T-helper 2 cell treated with Interferon-gamma antibody and Interleukin-4, amounts not matched to agents 100 ng/mL and 5 ng/mL, for 36 hours (primary cell): ENCODE results near the gene VILL. TPM values are rescaled to one million over a fixed set of nuclear protein-coding genes. Genes with fewer than 3 reads are reported as not detected.

ENCODE experiments used
- intact Hi-C: fragments of 100-400 bp; cut with micrococcal nuclease; formaldehyde crosslinking; loops from one replicate; pipeline ENCODE4 v1.15.1; 2023
- total RNA-seq: library from RNA; stranded (reverse); gene quantifications from 2 replicates; pipeline ENCODE4 v1.2.3, GENCODE V29; 2022

The VILL gene
- total RNA-seq, 1 donor from 2014 or later = 20.2 TPM

DNA sequence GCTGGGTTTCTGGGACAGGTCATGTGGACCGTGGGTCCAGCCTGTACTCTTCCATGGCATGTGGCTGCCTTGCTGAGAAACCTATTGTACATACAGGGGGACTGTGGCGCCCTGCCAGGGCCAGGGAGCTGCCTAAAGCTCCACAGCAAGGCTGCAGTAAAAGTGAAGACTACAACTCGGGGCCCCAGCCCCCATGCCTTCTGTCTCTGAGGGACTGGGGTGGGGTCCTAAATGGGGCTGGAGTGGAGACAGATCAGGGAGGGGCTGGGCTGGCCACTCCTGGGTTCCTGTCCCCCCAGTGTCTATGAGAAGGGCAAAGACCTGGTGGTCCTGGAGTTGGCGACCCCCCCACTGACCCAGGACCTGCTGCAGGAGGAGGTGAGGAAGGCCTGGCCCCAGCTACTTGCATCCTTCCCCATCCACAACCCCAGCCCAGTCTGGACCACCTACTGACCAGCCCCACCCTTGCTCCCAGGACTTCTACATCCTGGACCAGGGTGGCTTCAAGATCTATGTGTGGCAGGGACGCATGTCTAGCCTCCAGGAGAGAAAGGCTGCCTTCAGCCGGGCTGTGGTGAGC is 7.3 kb downstream of the VILL start:
- intact Hi-C loops = no loop called here

DNA sequence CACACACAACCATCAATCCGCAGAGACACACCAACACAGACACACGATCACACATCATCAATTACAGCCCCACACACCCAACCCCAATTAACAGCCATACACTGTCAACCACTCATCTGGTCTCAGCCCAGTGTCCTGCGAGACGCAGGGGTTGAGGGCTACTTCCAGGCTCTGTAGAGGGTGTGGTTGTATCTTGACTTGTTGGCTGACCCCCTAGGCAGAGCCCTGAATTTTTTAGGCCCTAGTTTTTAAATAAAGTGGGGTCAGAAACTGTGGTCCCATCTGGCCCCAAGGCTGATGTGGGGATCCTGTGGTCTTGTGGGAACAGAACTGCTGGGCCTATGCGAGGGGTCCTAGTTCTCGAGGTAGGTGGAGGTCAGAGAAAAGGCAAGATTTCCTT is 9.2 kb downstream of the VILL start:
- intact Hi-C loops = no loop called here

DNA sequence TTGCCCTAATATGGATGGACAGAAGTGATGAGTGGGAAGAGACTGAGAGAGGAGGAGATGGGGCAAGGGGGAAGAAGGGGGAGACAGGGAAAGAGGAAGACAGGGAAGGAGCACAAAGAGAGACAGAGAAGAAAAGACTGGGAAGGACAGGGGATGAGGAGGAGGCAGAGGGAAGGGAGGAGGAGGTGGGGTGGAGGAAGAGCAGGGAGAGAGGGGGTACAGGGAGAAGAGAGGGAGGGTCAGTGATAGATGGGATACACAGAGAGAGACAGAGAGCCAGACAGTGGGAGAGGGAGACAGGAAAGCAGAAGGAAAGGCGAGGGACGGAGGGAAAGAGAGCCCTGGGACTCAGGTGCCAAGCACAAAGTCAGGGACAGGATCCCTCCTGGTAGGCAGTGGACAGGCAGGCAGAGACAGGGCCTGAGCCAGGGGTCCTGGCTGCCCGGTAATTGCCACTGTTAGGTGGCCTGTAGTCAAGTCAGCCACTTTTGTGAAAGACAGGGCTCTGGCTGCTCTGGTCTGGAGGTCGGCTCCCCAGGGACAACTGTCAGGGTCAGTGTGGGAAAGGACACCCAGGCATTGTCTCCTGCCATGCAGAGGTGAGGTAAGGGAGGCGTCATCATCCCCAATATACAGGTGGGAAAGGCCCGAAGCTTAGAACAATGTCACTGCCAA is 9.8 kb downstream of the VILL start:
- intact Hi-C loops = no loop called here

DNA sequence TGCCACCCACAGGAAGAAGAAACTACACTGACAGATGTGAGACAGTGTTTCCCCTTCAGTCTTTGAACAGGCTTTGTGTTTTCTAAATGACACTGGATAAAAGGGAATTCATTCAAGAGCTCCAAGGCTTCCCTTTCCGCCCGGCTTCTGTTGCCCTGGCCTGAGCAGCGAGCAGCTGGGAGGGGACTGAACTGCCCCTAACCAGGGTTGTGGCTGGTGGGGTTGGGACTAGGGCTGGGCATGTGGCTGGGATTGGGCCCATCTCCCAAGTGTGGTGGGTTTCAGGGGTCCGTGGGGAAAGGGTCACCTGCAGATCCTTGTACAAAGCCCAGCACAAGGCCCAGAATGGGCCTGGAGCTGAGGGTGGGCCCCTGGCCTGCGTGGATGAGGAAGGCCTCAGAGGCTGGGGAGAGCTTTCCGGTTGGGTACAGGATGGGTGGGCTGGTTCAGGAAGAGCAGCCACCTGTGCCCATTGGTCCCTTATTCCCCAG is 10.4 kb downstream of the VILL start:
- intact Hi-C loops = no loop called here

DNA sequence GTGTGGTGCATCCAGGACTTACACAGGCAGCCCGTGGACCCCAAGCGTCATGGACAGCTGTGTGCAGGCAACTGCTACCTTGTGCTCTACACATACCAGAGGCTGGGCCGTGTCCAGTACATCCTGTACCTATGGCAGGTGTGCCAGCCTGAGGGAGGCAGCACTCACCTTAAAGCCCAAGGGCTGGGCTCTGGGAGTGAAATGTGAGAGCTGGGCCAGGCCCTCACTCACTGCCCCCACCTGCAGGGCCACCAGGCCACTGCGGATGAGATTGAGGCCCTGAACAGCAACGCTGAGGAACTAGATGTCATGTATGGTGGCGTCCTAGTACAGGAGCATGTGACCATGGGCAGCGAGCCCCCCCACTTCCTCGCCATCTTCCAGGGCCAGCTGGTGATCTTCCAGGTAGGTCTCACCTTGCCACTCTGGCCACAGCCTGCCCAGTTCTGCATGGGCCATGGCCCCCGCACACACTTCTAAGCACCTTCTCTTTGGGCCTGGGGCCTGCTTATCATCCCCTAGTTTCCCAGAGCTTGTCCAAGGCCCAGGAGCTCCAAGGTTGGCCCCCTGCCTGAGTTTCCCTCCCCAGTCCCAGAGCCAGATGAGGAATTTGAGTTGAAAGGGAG is 11.0 kb downstream of the VILL start:
- intact Hi-C loops = no loop called here

DNA sequence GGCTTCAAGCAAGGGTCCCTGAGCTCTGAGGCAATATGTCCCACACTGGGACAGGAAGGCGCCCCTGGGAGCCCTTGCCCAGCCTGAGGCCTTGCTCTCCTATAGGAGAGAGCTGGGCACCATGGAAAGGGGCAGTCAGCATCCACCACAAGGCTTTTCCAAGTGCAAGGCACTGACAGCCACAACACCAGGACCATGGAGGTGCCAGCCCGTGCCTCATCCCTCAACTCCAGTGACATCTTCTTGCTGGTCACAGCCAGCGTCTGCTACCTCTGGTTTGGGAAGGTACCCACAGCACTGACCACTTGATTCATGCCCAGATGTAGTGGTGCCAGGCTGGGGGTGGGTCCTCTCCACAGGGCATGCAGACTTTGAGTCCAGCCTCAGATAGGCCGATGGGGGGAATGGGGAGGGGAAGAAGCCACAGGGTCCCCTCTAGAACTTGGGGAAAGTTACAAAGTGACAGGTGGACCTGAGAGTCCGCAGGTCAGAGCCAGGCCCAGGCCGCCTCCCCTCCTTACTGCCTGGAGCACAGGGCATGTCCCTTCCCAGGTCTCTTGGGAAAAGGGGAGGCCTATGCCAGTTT is 11.8 kb downstream of the VILL start:
- intact Hi-C loops = no loop called here

DNA sequence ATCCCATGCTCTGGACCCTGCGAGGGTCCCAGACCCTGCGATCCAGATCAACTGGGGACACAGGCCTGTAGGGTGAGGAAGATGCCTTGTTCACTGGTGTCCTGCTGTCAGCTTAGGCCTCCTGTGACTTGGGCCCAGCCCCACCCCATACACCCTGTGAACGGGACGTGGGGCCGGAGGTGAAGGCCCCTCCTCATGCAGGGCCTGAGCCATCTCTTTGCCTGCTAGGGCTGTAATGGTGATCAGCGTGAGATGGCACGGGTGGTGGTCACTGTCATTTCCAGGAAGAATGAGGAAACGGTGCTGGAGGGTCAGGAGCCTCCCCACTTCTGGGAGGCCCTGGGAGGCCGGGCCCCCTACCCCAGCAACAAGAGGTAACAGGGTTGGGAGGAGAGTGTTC is 12.4 kb downstream of the VILL start:
- intact Hi-C loops = loop anchor here (1.0 kb wide), 1 partner anchor 29 kb away; no protein-coding TSS in a partner anchor

DNA sequence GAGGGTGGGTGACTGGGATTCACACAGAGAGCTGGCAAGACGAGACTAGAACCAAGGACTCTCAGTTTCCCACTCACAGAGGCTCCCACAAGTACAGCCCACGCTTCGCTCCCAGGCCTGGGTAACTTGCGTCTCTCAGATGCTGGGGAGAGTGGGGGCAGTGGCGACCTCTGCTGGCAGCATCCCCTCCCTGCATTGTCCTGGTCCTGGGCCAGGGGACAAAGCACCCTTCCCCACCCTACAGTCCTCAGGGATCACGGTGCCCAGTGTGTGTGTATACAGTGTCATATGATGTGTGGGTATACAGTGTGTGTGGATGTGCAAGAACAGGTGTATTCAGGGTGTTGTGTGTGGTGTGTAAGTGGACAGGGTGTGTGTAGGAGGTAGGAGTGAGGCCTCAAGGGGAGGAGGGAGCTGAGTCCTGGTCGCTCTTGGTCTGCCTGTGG is 12.8 kb downstream of the VILL start:
- intact Hi-C loops = loop anchor here (1.0 kb wide), 1 partner anchor 29 kb away; no protein-coding TSS in a partner anchor

DNA sequence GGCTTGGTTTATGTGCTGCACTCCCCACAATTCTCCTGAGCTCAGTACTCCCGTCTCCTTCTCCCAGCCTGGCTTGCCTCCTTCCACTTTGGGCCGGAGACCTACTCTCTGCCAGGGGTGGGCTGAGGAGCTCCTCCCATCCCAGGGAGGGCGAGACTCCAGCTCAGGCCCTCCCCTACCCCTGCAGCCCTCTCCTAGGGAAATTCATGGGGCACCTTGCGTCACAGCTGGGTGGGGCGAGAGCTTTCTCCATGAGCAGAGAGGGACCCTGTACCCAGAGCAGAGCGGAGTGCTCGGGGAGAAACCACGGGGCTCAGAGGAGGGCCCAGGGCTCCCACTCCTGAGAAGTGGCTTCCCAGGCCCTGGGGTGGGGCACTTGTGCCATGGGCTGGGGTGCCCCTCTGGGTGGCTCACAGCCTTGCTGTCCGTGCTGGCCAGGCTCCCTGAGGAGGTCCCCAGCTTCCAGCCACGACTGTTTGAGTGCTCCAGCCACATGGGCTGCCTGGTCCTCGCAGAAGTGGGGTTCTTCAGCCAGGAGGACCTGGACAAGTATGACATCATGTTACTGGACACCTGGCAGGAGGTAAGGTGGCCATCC is 13.3 kb downstream of the VILL start:
- intact Hi-C loops = loop anchor here (1.0 kb wide), 1 partner anchor 30 kb away; no protein-coding TSS in a partner anchor

DNA sequence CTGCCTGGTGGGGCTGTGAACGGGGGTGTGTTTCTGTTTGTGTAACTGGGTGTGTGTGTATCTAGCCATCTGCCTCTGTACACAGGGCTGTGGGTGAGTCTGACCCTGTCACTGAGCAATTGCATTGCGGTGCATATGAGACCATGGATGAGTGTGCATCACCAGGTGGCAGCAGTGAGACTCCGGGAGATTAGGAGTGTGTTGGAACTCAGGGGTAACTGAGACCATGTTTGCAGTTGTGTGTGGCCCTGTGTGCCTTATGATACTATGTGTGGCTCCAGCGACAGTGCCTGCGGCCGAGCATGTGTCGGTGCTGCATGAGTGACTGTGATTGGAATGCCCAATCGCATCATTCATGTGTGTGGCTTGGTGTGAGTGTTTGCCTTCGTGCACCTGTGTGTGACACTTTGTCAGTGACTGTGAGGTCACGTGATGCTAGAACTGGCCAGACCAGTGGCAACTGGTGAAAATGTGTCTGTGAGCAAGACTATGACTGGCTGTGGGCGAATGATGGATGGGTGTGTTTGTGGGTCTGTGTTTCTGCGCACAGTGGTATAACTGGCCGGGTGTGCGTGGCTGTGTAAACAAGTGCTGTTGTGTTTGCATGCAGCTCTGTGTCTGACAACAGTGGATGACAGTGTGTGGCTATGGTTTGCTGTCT is 14.0 kb downstream of the VILL start:
- intact Hi-C loops = no loop called here

DNA sequence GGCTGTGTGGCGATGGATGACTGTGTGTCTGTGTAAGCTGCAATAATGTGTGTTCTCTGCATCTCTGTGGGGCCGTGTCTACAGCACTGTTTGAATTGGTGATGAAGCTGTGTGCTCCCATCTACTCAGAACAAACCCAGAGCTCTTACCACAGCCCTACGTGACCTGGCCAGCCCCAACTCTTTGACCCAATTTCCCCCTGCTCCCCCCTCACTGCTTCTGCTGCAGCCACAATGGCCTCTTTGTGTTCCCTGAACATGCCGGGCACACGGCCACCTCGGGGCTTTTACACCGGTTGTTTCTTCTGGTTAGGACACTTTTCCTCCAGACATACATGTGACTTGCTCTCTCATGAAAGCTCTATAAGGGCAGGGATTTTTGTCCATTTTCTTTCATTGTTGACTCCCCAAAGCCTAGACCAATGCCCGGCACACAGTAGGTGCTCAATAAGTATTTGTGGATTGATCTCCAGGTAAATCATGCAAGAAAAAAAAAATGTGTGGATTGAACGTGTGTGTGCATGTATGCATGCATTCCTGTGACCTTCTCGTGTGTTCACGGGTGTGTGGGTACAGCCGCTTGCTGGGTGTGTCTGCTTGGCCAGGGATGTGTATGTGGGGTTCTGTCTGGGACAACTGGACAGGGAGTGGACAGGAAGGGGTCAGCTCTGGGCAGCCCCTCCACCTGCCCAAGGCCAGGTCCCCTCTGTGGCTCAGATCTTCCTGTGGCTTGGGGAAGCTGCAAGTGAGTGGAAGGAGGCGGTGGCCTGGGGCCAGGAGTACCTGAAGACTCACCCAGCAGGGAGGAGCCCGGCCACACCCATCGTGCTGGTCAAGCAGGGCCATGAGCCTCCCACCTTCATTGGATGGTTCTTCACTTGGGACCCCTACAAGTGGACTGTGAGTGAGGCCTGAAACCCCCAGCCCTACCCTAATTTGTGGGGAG is 14.8 kb downstream of the VILL start:
- intact Hi-C loops = no loop called here

DNA sequence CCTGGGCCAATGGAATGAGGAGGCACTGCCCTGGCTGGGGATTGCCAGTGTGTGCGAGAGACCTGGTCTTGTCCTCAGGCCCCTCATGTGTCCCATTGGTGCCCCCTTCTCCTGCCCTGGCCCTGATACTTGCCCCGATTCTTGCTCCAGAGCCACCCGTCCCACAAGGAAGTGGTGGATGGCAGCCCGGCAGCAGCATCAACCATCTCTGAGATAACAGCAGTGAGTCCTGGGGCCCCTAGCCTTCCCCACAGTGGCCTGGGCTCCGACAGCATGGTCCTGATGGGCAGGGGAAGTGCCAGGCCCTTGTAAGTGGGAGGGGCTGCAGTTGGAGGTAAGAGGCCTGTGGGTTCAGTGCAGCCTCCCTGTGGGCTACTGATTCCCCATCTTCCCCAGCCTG is 15.4 kb downstream of the VILL start:
- intact Hi-C loops = no loop called here

DNA sequence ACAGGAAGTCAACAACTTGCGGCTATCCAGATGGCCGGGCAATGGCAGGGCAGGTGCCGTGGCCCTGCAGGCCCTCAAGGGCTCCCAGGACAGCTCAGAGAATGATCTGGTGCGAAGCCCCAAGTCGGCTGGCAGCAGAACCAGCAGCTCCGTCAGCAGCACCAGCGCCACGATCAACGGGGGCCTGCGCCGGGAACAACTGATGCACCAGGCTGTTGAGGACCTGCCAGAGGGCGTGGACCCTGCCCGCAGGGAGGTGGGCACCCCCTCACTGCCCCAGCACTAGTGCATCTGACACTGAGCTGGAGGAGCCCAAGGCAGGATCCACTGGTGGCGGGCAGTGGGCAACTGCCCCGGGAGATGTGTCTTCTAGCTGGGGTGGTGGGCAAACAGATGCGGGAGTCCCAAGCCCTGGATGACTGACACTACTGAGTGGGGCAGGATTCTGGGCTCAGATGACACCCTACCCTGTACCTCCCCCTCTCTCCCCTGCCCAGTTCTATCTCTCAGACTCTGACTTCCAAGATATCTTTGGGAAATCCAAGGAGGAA is 15.9 kb downstream of the VILL start:
- intact Hi-C loops = no loop called here

DNA sequence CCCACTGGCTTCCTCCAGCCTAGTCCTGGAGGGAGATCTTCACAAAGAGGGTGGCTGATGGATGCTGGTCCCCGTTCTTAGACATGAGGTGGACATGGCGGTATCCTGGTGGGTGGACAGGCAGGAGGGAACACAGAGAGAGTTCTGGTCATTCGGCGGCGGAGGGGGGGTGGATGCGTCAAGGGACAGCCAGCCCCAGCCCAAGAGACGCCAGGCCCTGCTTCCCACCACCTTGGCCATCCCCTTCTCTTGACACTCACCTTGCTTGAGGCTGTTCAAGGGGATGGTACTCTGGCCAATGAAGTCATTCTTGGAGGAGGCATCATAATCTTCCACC is 17.1 kb downstream of the VILL start:
- intact Hi-C loops = no loop called here

DNA sequence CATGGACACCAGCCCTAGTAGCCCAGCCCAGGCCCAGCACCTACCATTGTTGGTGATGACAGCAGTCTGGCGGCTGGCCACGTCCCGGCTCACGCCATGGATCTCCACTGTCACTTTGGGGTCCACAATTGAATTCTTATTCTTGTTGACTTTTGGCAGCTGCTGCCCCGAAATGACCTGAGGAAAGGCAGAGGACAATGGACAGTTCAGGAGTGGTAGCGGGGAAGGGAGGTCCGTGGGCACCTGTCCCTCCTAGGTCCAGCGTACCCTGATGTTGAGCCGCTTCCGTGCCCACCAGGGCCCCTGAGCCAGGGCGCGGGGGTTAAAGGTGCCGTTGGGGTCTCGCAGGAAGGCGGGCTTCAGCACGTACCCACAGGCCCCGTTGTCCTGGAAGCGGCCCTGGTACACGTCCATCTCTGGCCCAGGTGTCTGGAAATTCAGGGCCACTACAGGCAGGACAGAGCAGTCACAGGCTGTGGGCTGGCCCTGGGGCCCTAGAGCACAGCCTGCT is 17.7 kb downstream of the VILL start:
- intact Hi-C loops = no loop called here

DNA sequence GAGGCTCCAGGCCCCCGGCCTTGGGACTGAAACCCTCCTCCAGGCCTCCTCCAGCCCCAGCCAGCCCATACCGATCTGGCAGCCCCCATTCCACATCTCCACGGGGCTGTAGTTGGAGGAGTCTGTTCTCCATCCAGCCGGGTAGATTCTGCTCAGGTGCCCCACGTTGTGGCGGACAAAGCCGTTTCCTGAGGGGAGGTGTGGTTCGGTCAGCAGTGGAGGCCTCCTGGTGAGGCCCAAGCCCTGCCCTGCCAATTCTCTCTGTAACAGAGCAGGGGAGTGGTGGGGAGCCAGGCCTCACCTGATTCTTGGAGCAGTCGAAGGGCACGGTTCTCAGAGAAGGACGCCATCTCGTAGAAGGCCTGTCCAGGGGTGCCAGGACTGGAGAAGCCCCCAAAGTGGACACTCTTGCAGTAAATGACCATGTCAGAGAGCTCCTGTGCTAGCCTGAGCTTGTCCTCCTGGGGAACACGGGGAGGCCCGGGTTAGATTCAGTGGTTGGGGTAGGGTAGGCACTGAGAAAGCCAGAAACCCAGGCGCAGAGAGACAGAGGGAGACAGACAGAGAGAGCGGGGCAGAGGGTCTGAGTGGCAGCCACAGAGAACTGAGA is 18.5 kb downstream of the VILL start:
- intact Hi-C loops = no loop called here

DNA sequence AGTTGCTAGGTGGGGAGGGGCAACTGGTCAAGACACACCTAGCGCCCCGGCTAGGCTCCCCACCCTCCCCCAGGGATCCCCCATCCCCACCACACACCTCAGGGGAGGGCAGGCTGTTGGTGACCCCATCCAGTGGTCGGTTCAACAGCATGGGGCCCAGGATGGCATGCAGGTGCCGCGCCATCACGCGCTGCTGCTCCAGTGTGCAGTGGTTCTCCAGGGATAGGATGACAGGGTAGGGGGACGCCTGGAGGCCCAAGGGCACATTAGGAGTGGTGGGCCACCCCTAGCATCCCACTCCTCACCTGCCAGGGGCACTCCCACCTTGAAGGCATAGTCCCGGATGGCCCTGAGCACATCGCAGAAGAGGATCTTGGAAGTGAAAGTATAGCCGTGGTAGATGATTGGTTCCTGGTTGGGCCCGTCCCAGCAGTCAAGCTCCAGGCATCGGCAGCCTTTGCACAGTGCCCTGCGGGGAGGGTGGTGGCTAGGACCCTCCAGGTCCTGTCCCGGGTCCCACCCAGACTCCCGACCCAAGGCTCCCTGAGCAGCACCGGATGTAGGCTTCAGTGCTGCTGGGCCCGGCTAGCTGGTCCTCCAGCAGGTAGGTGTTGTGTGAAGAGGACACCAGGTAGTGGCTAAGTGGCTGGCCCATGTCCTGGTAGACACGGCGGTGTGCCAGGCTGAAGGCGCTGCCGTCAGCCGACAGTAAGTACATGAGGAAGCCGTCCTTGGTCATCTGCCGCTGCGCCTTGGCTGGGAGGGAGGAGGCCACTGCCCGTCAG is 19.4 kb downstream of the VILL start:
- intact Hi-C loops = no loop called here

DNA sequence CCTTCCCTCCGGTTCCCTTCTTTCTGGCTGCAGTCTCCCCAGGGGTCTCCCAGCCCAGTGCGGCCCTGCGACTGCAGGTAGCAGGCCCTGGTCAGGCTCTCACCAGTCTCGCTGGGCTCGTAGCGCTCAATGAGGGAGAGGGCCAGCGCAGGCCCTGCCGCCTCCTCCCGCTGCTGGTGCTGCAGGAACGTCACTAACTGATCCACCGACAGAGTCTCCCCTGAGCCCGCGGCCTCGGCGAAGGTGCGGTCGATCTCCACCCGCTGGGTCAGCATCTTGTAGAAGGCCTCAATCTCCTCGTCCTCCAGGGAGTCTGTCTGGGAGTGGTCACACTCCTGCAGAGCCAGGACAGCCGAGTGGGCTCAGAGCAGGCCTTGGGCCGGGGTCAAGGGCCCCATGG is 20.5 kb downstream of the VILL start:
- intact Hi-C loops = no loop called here
